GM12878 (cell line): ENCODE measurements around the gene NSG2. TPM values are rescaled to one million over a fixed set of nuclear protein-coding genes. Genes with fewer than 3 reads are reported as not detected.

ENCODE experiments used
- ATAC-seq: fragments of 200-7000 bp; cut with Tn5 transposase; 3 replicates; pipeline ENCODE4 v1.9.1; 2020; ENCODE audit warnings: mild to moderate bottlenecking, moderate library complexity
- BruUV-seq: library from RNA; stranded (reverse); fragments of 400-500 nt; replicated peaks from 2 replicates; lab custom pipeline; 2021; lab: Mats Ljungman, UMichigan
- CTCF ChIA-PET: fragments of 300-600 bp; sonication (Branson Sonifier 250); formaldehyde crosslinking; extraction: SDS; loops from one replicate; lab custom pipeline; 2021; ENCODE audit warnings: inconsistent platforms; lab: Yijun Ruan, JAX
- POLR2A ChIA-PET: fragments of 350-600 bp; formaldehyde crosslinking; extraction: SDS; loops from one replicate; lab custom pipeline; 2021; ENCODE audit warnings: inconsistent platforms; lab: Charles Lee
- RAD21 ChIA-PET: fragments of 300-600 bp; sonication (Branson Sonifier 250); formaldehyde crosslinking; loops from one replicate; lab custom pipeline; 2023; ENCODE audit warnings: antibody characterized with exemption; ENCODE audit not compliant: unreplicated experiment; lab: Charles Lee
- SMC1A ChIA-PET: fragments of 300-600 bp; sonication (Branson Sonifier 250); formaldehyde crosslinking; loops from one replicate; lab custom pipeline; 2023; ENCODE audit not compliant: unreplicated experiment, uncharacterized antibody; lab: Charles Lee
- DNase-seq: peaks from one replicate; pipeline ENCODE4 v3.0.0-alpha.2; 2011; ENCODE audit warnings: low read depth, low spot score
- FAIRE-seq: peaks from 3 replicates; lab custom pipeline; 2011; peaks lifted over from hg19 to GRCh38; lab: Jason Lieb, UNC
- H2AFZ ChIP-seq: 2 replicates; pipeline ENCODE4 v1.6.0; 2011; ENCODE audit warnings: low read depth, low read length, control low read depth; ENCODE audit not compliant: control insufficient read depth
- H3K27ac ChIP-seq: 2 replicates; pipeline ENCODE4 v1.5.1; 2011; ENCODE audit warnings: control low read depth; ENCODE audit not compliant: control insufficient read depth, insufficient read depth
- H3K27me3 ChIP-seq, 2 experiments: replicated peaks in 1 of 2; 2 replicates each; pipeline versions ENCODE4 v1.6.0 to v1.6.1; 2011; ENCODE audit warnings: low read length in 1 of 2; ENCODE audit not compliant: control insufficient read depth in 2 of 2, insufficient read depth in 2 of 2
- H3K36me3 ChIP-seq, 2 experiments: 2 replicates each; pipeline ENCODE4 v1.5.1; 2011; ENCODE audit warnings: low read length in 1 of 2; ENCODE audit not compliant: control insufficient read depth in 2 of 2, insufficient read depth in 2 of 2
- H3K4me1 ChIP-seq: 2 replicates; pipeline ENCODE4 v1.6.1; 2011; ENCODE audit warnings: mild to moderate bottlenecking, low read length, moderate library complexity, mixed read lengths; ENCODE audit not compliant: control insufficient read depth, insufficient read depth
- H3K4me2 ChIP-seq: 2 replicates; pipeline ENCODE4 v1.6.0; 2011; ENCODE audit warnings: control low read depth; ENCODE audit not compliant: control insufficient read depth, insufficient read depth
- H3K4me3 ChIP-seq: fragments of 200-600 bp; sonication (generic); 2 replicates; pipeline ENCODE4 v1.5.1; 2016
- H3K79me2 ChIP-seq: 2 replicates; pipeline ENCODE4 v1.6.0; 2011; ENCODE audit warnings: low read length; ENCODE audit not compliant: control insufficient read depth, insufficient read depth
- H3K9ac ChIP-seq: 2 replicates; pipeline ENCODE4 v1.8.0; 2011; ENCODE audit warnings: low read length, control low read depth, mixed read lengths; ENCODE audit not compliant: control insufficient read depth, insufficient read depth
- H3K9me3 ChIP-seq: replicated peaks from 3 replicates; pipeline ENCODE4 v1.5.1; 2011; ENCODE audit warnings: mild to moderate bottlenecking, low read length; ENCODE audit not compliant: control insufficient read depth, insufficient read depth
- H4K20me1 ChIP-seq: 2 replicates; pipeline ENCODE4 v1.6.0; 2011; ENCODE audit not compliant: control insufficient read depth, insufficient read depth
- ATF3 ChIP-seq: IDR thresholded peaks from 2 replicates; pipeline ENCODE4 v1.6.1; 2011; ENCODE audit warnings: low read depth, mild to moderate bottlenecking, low read length, moderate library complexity, borderline replicate concordance; ENCODE audit errors: extremely low read depth
- CUX1 ChIP-seq: IDR thresholded peaks from 2 replicates; pipeline ENCODE4 v1.6.1; 2012; ENCODE audit warnings: improper control_type of control experiment, low read depth, low read length; ENCODE audit not compliant: insufficient replicate concordance
- JUNB ChIP-seq: IDR thresholded peaks from 2 replicates; pipeline ENCODE4 v1.6.1; 2016; ENCODE audit warnings: antibody characterized with exemption, mild to moderate bottlenecking
- NRF1 ChIP-seq: conservative IDR thresholded peaks from 2 replicates; pipeline ENCODE4 v1.6.1; 2011; ENCODE audit warnings: mild to moderate bottlenecking, low read depth, low read length, improper control_type of control experiment
- RAD21 ChIP-seq: IDR thresholded peaks from 2 replicates; pipeline ENCODE4 v1.6.1; 2011; ENCODE audit warnings: mild to moderate bottlenecking, low read depth, low read length, moderate library complexity; ENCODE audit not compliant: insufficient read depth
- WGBS: methylation state at CpG from one replicate; pipeline ENCODE4 v1.1.6; 2016; ENCODE audit warnings: low lambda C conversion rate; ENCODE audit not compliant: insufficient replicate concordance, insufficient coverage; ENCODE audit errors: missing lambda C conversion rate; 5-methylcytosine and 5-hydroxymethylcytosine counted together
- in situ Hi-C: fragments of 300-500 bp; cut with MboI; formaldehyde crosslinking; loops from 9 replicates; pipeline ENCODE4 v1.14.3; 2018; ENCODE audit warnings: mixed read lengths
- intact Hi-C: fragments of 100-400 bp; cut with micrococcal nuclease; formaldehyde crosslinking; loops from one replicate; pipeline ENCODE4 v1.14.2; 2022; ENCODE audit not compliant: unreplicated experiment
- polyA plus RNA-seq, 11 experiments: library from polyadenylated mRNA; depleted of rRNA in 4 of 11; unstranded in 6 of 11; stranded (reverse) in 5 of 11; fragments of >200 nt; fragmentation: Nextera tagmentation in 4 of 11; fragmentation: Illumina TruSeq in 1 of 11; extraction: Ambion mirVana in 4 of 11; extraction: Trizol in 1 of 11; gene quantifications; 1 replicate in 1 of 11; 2 replicates in 10 of 11; pipeline versions ENCODE4 v1.2.1 to v1.2.3, GENCODE V29; 2011 to 2016; ENCODE audit warnings: inconsistent platforms in 2 of 11, missing spikeins in 2 of 11, low read depth in 1 of 11
- total RNA-seq, 4 experiments: library from RNA; depleted of rRNA in 3 of 4; stranded (reverse); fragments of >200 nt in 3 of 4; fragmentation: Illumina TruSeq in 1 of 4; extraction: Trizol in 1 of 4; gene quantifications; 2 replicates each; pipeline versions ENCODE4 v1.2.1 to v1.2.3, GENCODE V29; 2013 to 2021

The NSG2 gene
- total and polyA plus RNA-seq, 10 of the 15 experiments (the other 5 are each of a cell fraction or from before 2014, with no cell fraction given): 0.04 to 0.14 TPM; not detected in 8

GRCh38 chr5:174073122-174073660 is 27.7 kb downstream of the NSG2 start (continued):
- TF ChIP-seq CUX1 (no peak), NRF1 (no peak), RAD21 (no peak), JUNB (no peak)

GRCh38 chr5:174074369-174074768 is 28.9 kb downstream of the NSG2 start:
- DNase-seq: no peak
- SMC1A ChIA-PET: interaction anchor here (1.0 kb wide), 1 partner anchor 28 kb away, joined by 5 read pairs; the partner anchor contains the start of gene NSG2
- in situ Hi-C loops: no loop called here
- intact Hi-C loops: no loop called here
- H3K4me3 ChIP-seq: no peak overlapping the region
- no peaks in the 10 kb centered on the region for H3K36me3 ChIP-seq
- no peak for FAIRE-seq
- no peaks in the 10 kb centered on the region for H3K79me2 ChIP-seq
- WGBS: 66% methylated on average over 7 of the region's 7 CpGs
- no TSS peak for BruUV-seq
- H3K9me3 ChIP-seq: no peaks in the 10 kb centered on the region
- RAD21 ChIA-PET: interaction anchor here (1.5 kb wide), 1 partner anchor 29 kb away, joined by 3 read pairs; the partner anchor contains the start of gene NSG2
- H3K4me2 ChIP-seq: no peak overlapping the region
- H3K9ac ChIP-seq: no peak overlapping the region
- POLR2A ChIA-PET: no interaction called here
- no peak overlapping the region for H3K27ac ChIP-seq
- no peaks in the 10 kb centered on the region for H3K4me1 ChIP-seq
- peaks cover 0 to 6% of the 10 kb centered on the region in 2 experiments; a peak in 2 of 4 replicates for H3K27me3 ChIP-seq
- no peak for TF ChIP-seq ATF3
- TF ChIP-seq, all 136 proteins: peak for 0
- CTCF ChIA-PET: interaction anchor here (0.9 to 1.1 kb wide), 2 partner anchors 9 to 244 kb away, joined by 3 read pairs; no protein-coding TSS in a partner anchor
- H2AFZ ChIP-seq: no peak overlapping the region
- no peaks in the 10 kb centered on the region for H4K20me1 ChIP-seq
- ATAC-seq: no peak
